Loucy (cell line): ENCODE measurements around the gene ITPK1.

Source experiments
- CTCF ChIP-seq: fragments of 200-600 bp; sonication (generic); conservative IDR thresholded peaks from 2 replicates; pipeline ENCODE4 v1.5.1; 2014; ENCODE audit warnings: mild to moderate bottlenecking, antibody characterized with exemption, low read length
- EZH2phosphoT487 ChIP-seq: fragments of 200-600 bp; IDR thresholded peaks from 2 replicates; pipeline ENCODE4 v1.6.1; 2018; ENCODE audit warnings: antibody characterized with exemption, mild to moderate bottlenecking, moderate library complexity, borderline replicate concordance

GRCh38 chr14:92953526-92953925 lies 162.2 kb downstream of the ITPK1 start:
- no peak for TF ChIP-seq CTCF
- no peak for TF ChIP-seq EZH2phosphoT487
